ENCODE results near the gene PABPN1. TPM values are rescaled to one million over a fixed set of nuclear protein-coding genes. Genes with fewer than 3 reads are reported as not detected.
A peak's percentile ranks its signal among the peaks of the same experiment; 100 is the strongest.

Gene PABPN1
- total and polyA plus RNA-seq, 2 of the 13 experiments (the other 11 are each of a cell fraction or from before 2014, with no cell fraction given): 233 to 524 TPM

DNA sequence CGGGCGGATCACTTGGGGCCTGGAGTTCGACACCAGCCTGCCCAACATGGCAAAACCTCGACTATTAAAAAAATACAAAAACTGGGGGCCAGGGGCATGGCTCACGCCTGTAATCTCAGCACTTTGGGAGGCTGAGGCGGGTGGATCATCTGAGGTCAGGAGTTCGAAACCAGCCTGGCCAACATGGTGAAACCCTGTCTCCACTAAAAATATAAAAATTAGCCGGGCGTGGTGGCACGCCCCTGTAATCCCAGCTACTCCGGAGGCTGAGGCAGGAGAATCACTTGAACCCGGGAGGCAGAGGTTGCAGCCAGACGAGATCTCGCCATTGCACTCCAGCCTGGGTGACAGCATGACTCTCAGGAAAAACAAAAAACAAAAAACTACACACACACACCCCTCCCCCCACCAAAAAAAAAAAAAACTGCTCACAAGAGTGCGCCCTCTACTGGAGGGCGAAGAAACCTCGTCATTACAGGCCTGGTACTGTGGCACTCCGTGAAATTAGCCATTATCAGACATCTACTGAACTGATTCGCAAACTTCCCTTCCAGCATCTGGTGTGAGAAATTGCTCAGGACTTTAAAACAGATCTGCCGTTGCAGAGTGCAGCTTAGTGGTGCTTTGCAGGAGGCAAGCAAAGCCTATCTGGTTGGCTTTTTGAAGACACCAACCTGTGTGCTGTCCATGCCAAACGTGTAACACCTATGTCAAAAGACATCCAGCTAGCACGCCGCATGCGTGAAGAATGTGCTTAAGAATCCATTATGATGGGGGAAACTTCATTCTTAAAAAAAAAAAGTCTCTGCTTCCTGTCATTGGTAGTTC is 26.3 kb upstream of the PABPN1 start (continued):
- TF ChIP-seq, protein P1, sequence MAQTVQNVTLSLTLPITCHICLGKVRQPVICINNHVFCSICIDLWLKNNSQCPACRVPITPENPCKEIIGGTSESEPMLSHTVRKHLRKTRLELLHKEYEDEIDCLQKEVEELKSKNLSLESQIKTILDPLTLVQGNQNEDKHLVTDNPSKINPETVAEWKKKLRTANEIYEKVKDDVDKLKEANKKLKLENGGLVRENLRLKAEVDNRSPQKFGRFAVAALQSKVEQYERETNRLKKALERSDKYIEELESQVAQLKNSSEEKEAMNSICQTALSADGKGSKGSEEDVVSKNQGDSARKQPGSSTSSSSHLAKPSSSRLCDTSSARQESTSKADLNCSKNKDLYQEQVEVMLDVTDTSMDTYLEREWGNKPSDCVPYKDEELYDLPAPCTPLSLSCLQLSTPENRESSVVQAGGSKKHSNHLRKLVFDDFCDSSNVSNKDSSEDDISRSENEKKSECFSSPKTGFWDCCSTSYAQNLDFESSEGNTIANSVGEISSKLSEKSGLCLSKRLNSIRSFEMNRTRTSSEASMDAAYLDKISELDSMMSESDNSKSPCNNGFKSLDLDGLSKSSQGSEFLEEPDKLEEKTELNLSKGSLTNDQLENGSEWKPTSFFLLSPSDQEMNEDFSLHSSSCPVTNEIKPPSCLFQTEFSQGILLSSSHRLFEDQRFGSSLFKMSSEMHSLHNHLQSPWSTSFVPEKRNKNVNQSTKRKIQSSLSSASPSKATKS (CRISPR knock-in tag; IDR thresholded peaks at IDR 0.05): no peak
- TF ChIP-seq MAFG (CRISPR knock-in tag; IDR thresholded peaks at IDR 0.05): no peak
- TF ChIP-seq MTF1 (CRISPR knock-in tag; IDR thresholded peaks at IDR 0.05): no peak
- TF ChIP-seq ZBTB38 (CRISPR knock-in tag; IDR thresholded peaks at IDR 0.05): no peak; the same call in 1 of the 2 replicates
- peak; percentile 44; the same call in 1 of the 2 replicates for TF ChIP-seq RXRB (CRISPR knock-in tag; IDR thresholded peaks at IDR 0.05; ENCODE audit: borderline replicate concordance)
- TF ChIP-seq, protein P2, sequence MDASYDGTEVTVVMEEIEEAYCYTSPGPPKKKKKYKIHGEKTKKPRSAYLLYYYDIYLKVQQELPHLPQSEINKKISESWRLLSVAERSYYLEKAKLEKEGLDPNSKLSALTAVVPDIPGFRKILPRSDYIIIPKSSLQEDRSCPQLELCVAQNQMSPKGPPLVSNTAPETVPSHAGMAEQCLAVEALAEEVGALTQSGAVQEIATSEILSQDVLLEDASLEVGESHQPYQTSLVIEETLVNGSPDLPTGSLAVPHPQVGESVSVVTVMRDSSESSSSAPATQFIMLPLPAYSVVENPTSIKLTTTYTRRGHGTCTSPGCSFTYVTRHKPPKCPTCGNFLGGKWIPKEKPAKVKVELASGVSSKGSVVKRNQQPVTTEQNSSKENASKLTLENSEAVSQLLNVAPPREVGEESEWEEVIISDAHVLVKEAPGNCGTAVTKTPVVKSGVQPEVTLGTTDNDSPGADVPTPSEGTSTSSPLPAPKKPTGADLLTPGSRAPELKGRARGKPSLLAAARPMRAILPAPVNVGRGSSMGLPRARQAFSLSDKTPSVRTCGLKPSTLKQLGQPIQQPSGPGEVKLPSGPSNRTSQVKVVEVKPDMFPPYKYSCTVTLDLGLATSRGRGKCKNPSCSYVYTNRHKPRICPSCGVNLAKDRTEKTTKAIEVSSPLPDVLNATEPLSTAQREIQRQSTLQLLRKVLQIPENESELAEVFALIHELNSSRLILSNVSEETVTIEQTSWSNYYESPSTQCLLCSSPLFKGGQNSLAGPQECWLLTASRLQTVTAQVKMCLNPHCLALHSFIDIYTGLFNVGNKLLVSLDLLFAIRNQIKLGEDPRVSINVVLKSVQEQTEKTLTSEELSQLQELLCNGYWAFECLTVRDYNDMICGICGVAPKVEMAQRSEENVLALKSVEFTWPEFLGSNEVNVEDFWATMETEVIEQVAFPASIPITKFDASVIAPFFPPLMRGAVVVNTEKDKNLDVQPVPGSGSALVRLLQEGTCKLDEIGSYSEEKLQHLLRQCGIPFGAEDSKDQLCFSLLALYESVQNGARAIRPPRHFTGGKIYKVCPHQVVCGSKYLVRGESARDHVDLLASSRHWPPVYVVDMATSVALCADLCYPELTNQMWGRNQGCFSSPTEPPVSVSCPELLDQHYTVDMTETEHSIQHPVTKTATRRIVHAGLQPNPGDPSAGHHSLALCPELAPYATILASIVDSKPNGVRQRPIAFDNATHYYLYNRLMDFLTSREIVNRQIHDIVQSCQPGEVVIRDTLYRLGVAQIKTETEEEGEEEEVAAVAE (CRISPR knock-in tag; IDR thresholded peaks at IDR 0.05; ENCODE audit: borderline replicate concordance): peak; percentile 15; the same call in 1 of the 2 replicates
- TF ChIP-seq HNRNPLL (IDR thresholded peaks at IDR 0.05; ENCODE audit: low read depth, low read length, poor library complexity, severe bottlenecking): no peak
- 0 out of 2 replicates have a peak, but pooled peaks have one; percentile 12 for TF ChIP-seq MIER2 (CRISPR knock-in tag; IDR thresholded peaks at IDR 0.05)
- TF ChIP-seq, protein P3, sequence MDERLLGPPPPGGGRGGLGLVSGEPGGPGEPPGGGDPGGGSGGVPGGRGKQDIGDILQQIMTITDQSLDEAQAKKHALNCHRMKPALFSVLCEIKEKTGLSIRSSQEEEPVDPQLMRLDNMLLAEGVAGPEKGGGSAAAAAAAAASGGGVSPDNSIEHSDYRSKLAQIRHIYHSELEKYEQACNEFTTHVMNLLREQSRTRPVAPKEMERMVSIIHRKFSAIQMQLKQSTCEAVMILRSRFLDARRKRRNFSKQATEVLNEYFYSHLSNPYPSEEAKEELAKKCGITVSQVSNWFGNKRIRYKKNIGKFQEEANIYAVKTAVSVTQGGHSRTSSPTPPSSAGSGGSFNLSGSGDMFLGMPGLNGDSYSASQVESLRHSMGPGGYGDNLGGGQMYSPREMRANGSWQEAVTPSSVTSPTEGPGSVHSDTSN (CRISPR knock-in tag; IDR thresholded peaks at IDR 0.05): no peak
- no peak for TF ChIP-seq TBX3 (IDR thresholded peaks at IDR 0.05; ENCODE audit: borderline replicate concordance)
- no peak for TF ChIP-seq MTA1 (CRISPR knock-in tag; IDR thresholded peaks at IDR 0.05; ENCODE audit: borderline replicate concordance)
- TF ChIP-seq ZNF75D (CRISPR knock-in tag; IDR thresholded peaks at IDR 0.05; ENCODE audit: borderline replicate concordance): no peak
- peak; percentile 59 for TF ChIP-seq ZFY (CRISPR knock-in tag; IDR thresholded peaks at IDR 0.05)
- TF ChIP-seq CBX5 (CRISPR knock-in tag; IDR thresholded peaks at IDR 0.05; ENCODE audit: borderline replicate concordance): no peak; the same call in 1 of the 2 replicates
- 0 out of 2 replicates have a peak, but pooled peaks have one; percentile 39 for TF ChIP-seq ZNF768 (CRISPR knock-in tag; IDR thresholded peaks at IDR 0.05)
- TF ChIP-seq PHF8 (CRISPR knock-in tag; IDR thresholded peaks at IDR 0.05): no peak
- no peak for TF ChIP-seq ARNT (IDR thresholded peaks at IDR 0.05)
- TF ChIP-seq NFE2L1 (CRISPR knock-in tag; IDR thresholded peaks at IDR 0.05; ENCODE audit: borderline replicate concordance): no peak
- no peak for TF ChIP-seq TAF15 (IDR thresholded peaks at IDR 0.05; ENCODE audit: low read depth, low read length, poor library complexity, severe bottlenecking)
